CD14-positive monocyte (primary cell): ENCODE results near the gene SLC22A23. TPM values are rescaled to one million over a fixed set of nuclear protein-coding genes. Genes with fewer than 3 reads are reported as not detected.

Experiments used
- DNase-seq, 3 donors: peaks; one replicate each; pipeline ENCODE4 v3.0.0-alpha.2; 2011 to 2022
- H2AFZ ChIP-seq: 2 replicates; pipeline ENCODE4 v1.6.0; 2012; ENCODE audit warnings: mild to moderate bottlenecking, low read depth, low read length, inconsistent platforms; ENCODE audit not compliant: insufficient read depth, poor library complexity, severe bottlenecking
- H3K27ac ChIP-seq, 2 donors: 1 replicate in 1 of 2; 2 replicates in 1 of 2; pipeline ENCODE4 v1.5.1; 2012 to 2013; ENCODE audit warnings: low read length in 2 of 2, control low read depth in 1 of 2, inconsistent platforms in 1 of 2, low read depth in 1 of 2, mild to moderate bottlenecking in 1 of 2
- H3K27me3 ChIP-seq, 2 donors: one replicate each; pipeline versions ENCODE4 v1.6.0 to v1.6.1; 2011 to 2013; ENCODE audit warnings: low read length in 2 of 2; ENCODE audit not compliant: control insufficient read depth in 2 of 2, insufficient read depth in 2 of 2
- H3K36me3 ChIP-seq, 2 donors: replicated peaks in 1 of 2; 1 replicate in 1 of 2; 2 replicates in 1 of 2; pipeline versions ENCODE4 v1.5.1 to v1.6.1; 2012 to 2013; ENCODE audit warnings: low read length in 2 of 2, control low read depth in 1 of 2, inconsistent platforms in 1 of 2, mild to moderate bottlenecking in 1 of 2; ENCODE audit not compliant: insufficient read depth in 2 of 2, control insufficient read depth in 1 of 2
- H3K4me1 ChIP-seq, 2 donors: 1 replicate in 1 of 2; 2 replicates in 1 of 2; pipeline versions ENCODE4 v1.5.1 to v1.6.1; 2012 to 2013; ENCODE audit warnings: low read length in 2 of 2, control low read depth in 1 of 2, inconsistent platforms in 1 of 2, mild to moderate bottlenecking in 1 of 2, moderate library complexity in 1 of 2; ENCODE audit not compliant: insufficient read depth in 2 of 2, control insufficient read depth in 1 of 2
- H3K4me2 ChIP-seq: replicated peaks from 2 replicates; pipeline ENCODE3; 2012; ENCODE audit warnings: low read length, moderate library complexity, mild to moderate bottlenecking; ENCODE audit not compliant: poor library complexity, severe bottlenecking; ENCODE audit errors: extremely low read depth
- H3K4me3 ChIP-seq, 3 experiments: fragments of 200-600 bp in 1 of 3; sonication (generic) in 1 of 3; replicated peaks in 1 of 3; 1 replicate in 2 of 3; 2 replicates in 1 of 3; pipeline ENCODE4 v1.5.1; 2011 to 2013; ENCODE audit warnings: low read length in 3 of 3, mild to moderate bottlenecking in 3 of 3, control low read depth in 2 of 3, low read depth in 2 of 3, inconsistent platforms in 1 of 3, moderate library complexity in 1 of 3
- H3K79me2 ChIP-seq: 2 replicates; pipeline ENCODE4 v1.6.0; 2012; ENCODE audit warnings: mild to moderate bottlenecking, control low read depth, inconsistent platforms, low read length, moderate library complexity; ENCODE audit not compliant: insufficient read depth
- H3K9ac ChIP-seq: 2 replicates; pipeline ENCODE4 v1.6.0; 2017; ENCODE audit warnings: low read length, mild to moderate bottlenecking; ENCODE audit not compliant: insufficient read depth, poor library complexity, severe bottlenecking
- H3K9me3 ChIP-seq, 2 donors: replicated peaks in 1 of 2; 1 replicate in 1 of 2; 2 replicates in 1 of 2; pipeline versions ENCODE4 v1.5.1 to v1.6.1; 2012 to 2013; ENCODE audit warnings: low read length in 2 of 2, control low read depth in 1 of 2; ENCODE audit not compliant: control insufficient read depth in 1 of 2, insufficient read depth in 1 of 2
- H4K20me1 ChIP-seq: 2 replicates; pipeline ENCODE4 v1.6.0; 2012; ENCODE audit warnings: mild to moderate bottlenecking, low read length, control low read depth, moderate library complexity; ENCODE audit not compliant: insufficient read depth
- H3K27ac Mint-ChIP-seq, 7 donors: one replicate each; pipeline ENCODE4 v1.8.0; 2020; ENCODE audit warnings: mild to moderate bottlenecking in 7 of 7, mixed read lengths in 7 of 7, moderate library complexity in 6 of 7, inconsistent platforms in 2 of 7
- H3K27me3 Mint-ChIP-seq, 3 donors: one replicate each; pipeline ENCODE4 v1.8.0; 2021 to 2022; ENCODE audit warnings: low read depth in 3 of 3, mild to moderate bottlenecking in 3 of 3, mixed read lengths in 3 of 3, moderate library complexity in 3 of 3, inconsistent platforms in 1 of 3
- H3K36me3 Mint-ChIP-seq, 2 donors: one replicate each; pipeline ENCODE4 v1.8.0; 2020; ENCODE audit warnings: mixed read lengths in 2 of 2, inconsistent platforms in 1 of 2, mild to moderate bottlenecking in 1 of 2
- H3K4me1 Mint-ChIP-seq: one replicate; pipeline ENCODE4 v1.8.0; 2020; ENCODE audit warnings: mild to moderate bottlenecking, mixed read lengths
- H3K4me3 Mint-ChIP-seq, 2 donors: one replicate each; pipeline ENCODE4 v1.8.0; 2020; ENCODE audit warnings: mild to moderate bottlenecking in 2 of 2, mixed read lengths in 2 of 2, moderate library complexity in 1 of 2
- H3K9me3 Mint-ChIP-seq, 7 donors: one replicate each; pipeline ENCODE4 v1.8.0; 2020 to 2022; ENCODE audit warnings: mixed read lengths in 7 of 7, mild to moderate bottlenecking in 6 of 7, moderate library complexity in 6 of 7, inconsistent platforms in 2 of 7
- CTCF ChIP-seq: fragments of 200-600 bp; IDR thresholded peaks from one replicate; pipeline ENCODE4 v1.8.0; 2022; ENCODE audit warnings: antibody characterized with exemption, mild to moderate bottlenecking
- WGBS: methylation state at CpG from one replicate; pipeline ENCODE4 v1.1.5; 2013; ENCODE audit warnings: missing lambda C conversion rate; ENCODE audit not compliant: insufficient coverage; 5-methylcytosine and 5-hydroxymethylcytosine counted together
- intact Hi-C, 2 donors: fragments of 100-400 bp; cut with micrococcal nuclease; formaldehyde crosslinking; loops; one replicate each; pipeline versions ENCODE4 v1.15.0 to v1.15.1; 2023
- polyA plus RNA-seq, 3 donors: library from polyadenylated mRNA; depleted of rRNA in 1 of 3; unstranded in 2 of 3; stranded (reverse) in 1 of 3; fragments of 300-500 nt in 2 of 3; fragments of >200 nt in 1 of 3; fragmentation: Illumina TruSeq in 2 of 3; gene quantifications; 1 replicate in 2 of 3; 2 replicates in 1 of 3; pipeline ENCODE4 v1.2.3, GENCODE V29; 2012 to 2021

The SLC22A23 gene
- polyA plus RNA-seq, 3 donors, result 0.08 TPM; not detected in 2

GRCh38 chr6:3340358-3340802 is 116.5 kb downstream of the SLC22A23 start:
- Mint-ChIP-seq H3K4me3 (no peak overlapping the region), H3K27ac (no peak overlapping the region), H3K4me1 (peaks cover 30% of the 10 kb centered on the region), H3K36me3 (no peaks in the 10 kb centered on the region), H3K9me3 (no peaks in the 10 kb centered on the region), H3K27me3 (peaks cover 0 to 1% (median 0%) of the 10 kb centered on the region in 3 donors)
- Histone ChIP-seq H3K4me2 (no peak overlapping the region), H3K9ac (no peak overlapping the region), H3K79me2 (no peaks in the 10 kb centered on the region), H3K9me3 (no peaks in the 10 kb centered on the region), H3K27ac (no peak overlapping the region), H3K4me3 (no peak overlapping the region), H3K4me1 (peaks cover 25 to 30% of the 10 kb centered on the region in 2 donors), H3K27me3 (no peaks in the 10 kb centered on the region), H3K36me3 (no peaks in the 10 kb centered on the region), H2AFZ (no peak overlapping the region), H4K20me1 (no peaks in the 10 kb centered on the region)
- intact Hi-C loops, result no loop called here
- WGBS, result 98% methylated on average over 12 of the region's 12 CpGs
- TF ChIP-seq CTCF, result no peak
- DNase-seq, result no peak

DNA sequence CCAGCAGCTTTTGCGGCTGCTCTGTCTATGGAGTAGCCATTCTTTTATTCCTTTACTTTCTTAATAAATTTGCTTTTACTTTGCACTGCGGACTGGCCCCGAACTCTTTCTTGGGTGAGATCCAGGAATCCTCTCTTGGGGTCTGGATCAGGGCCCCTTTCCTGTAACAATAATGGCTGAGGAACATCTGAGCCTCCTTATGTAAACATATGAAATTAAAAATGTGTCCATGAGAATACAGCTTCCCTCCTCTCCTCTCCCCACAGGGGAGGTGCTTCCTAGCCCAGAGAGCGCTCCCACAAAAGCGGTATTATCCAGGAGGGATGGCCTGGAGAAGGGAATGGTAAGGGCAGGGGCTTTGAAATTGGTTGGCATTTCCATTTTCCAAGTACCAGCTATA is 117.0 kb downstream of the SLC22A23 start:
- Histone ChIP-seq H3K4me2 (no peak overlapping the region), H3K27me3 (no peaks in the 10 kb centered on the region), H3K4me3 (no peak overlapping the region), H3K27ac (no peak overlapping the region), H3K36me3 (no peaks in the 10 kb centered on the region), H3K4me1 (peaks cover 25 to 30% of the 10 kb centered on the region in 2 donors), H3K79me2 (no peaks in the 10 kb centered on the region), H3K9ac (no peak overlapping the region), H3K9me3 (no peaks in the 10 kb centered on the region), H2AFZ (no peak overlapping the region), H4K20me1 (no peaks in the 10 kb centered on the region)
- H3K4me3 Mint-ChIP-seq, result no peak overlapping the region
- H3K27ac Mint-ChIP-seq, result no peak overlapping the region
- H3K9me3 Mint-ChIP-seq, result peaks cover 0 to 3% (median 0%) of the 10 kb centered on the region in 7 donors
- peaks cover 0 to 1% (median 0%) of the 10 kb centered on the region in 3 donors for H3K27me3 Mint-ChIP-seq
- DNase-seq, result no peak
- no peak for TF ChIP-seq CTCF
- 100% methylated on average over 1 of the region's 5 CpGs for WGBS
- H3K4me1 Mint-ChIP-seq, result peaks cover 30% of the 10 kb centered on the region
- no peaks in the 10 kb centered on the region for H3K36me3 Mint-ChIP-seq
- intact Hi-C loops, result no loop called here
